LNCaP clone FGC (cell line): Measurements from ENCODE around the gene NMD3.

Experiments used
- DNase-seq: peaks from one replicate; pipeline ENCODE4 v3.0.0-alpha.2; 2011; ENCODE audit warnings: low read depth
- H3K4me3 ChIP-seq: 2 replicates; pipeline ENCODE4 v1.5.1; 2011; ENCODE audit warnings: mild to moderate bottlenecking, low read depth, low read length, control low read depth
- CTCF ChIP-seq: IDR thresholded peaks from 2 replicates; pipeline ENCODE4 v1.5.1; 2012; ENCODE audit warnings: mild to moderate bottlenecking; ENCODE audit not compliant: control insufficient read depth, insufficient read depth; ENCODE audit errors: extremely low read depth

Gene NMD3

GRCh38 chr3:161213644-161214043 is 7.5 kb upstream of the NMD3 start:
- no peak for DNase-seq
- H3K4me3 ChIP-seq = no peak overlapping the region
- no peak for TF ChIP-seq CTCF

DNA sequence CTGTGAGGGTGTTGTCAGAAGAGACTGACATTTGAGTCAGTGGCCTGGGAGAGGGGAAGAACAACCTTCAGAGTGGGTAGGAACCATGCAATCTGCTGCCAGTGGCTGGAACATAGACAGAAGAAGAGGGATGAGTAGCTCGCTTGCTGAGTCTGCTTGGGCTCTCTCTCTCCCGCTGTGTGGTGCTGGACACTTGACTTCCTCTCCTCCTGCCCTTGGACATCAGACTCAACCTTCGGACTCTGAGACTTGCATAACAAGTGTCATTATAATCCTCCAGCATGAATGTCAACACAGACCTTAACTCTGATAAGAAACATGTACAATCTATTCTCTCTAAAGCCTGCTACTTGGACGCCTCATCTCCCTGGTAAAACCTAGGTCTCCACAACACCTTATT is 5.9 kb upstream of the NMD3 start:
- no peak for DNase-seq
- no peak overlapping the region for H3K4me3 ChIP-seq
- TF ChIP-seq CTCF = no peak

DNA sequence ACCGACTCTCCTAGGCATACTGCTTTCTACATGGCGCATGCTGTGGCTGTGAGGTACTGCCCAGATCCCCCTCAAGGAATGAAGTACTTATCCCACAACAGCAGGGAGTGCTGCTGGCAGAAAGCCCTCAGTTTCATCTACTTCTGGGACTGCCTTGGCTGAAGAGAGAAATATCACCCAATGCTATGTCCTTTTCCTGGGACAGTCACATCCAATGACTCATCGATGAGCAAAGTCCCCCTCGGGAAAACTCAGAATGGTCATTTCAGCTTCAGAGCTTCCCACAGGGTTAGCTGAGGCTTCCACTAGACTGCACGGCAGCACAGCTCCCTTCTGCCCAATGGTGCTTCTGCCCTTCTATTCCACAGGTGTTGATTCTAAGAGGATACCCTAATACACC is 3.6 kb upstream of the NMD3 start:
- TF ChIP-seq CTCF = no peak
- no peak overlapping the region for H3K4me3 ChIP-seq
- no peak for DNase-seq

DNA sequence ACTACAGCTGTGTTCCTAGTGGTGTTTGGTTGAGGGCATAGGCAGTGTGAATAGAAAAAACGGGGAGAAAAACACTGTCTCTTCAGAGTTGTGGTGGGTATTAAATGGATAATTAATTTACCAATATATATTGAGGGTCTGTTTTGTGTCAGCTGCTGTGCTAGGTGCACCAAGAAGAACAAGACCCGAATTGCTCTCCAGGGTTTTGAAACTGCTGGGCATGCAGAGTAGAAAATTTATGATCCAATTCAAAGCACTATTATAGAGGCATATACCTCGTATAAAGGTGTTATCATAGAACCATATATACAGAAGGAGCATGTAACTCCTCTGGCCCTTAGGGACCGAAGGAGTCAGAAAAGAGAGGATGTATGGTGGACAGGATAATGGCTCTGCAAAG is 1.6 kb upstream of the NMD3 start:
- DNase-seq = no peak
- no peak overlapping the region for H3K4me3 ChIP-seq
- no peak for TF ChIP-seq CTCF

GRCh38 chr3:161221806-161222600 is 892 bp downstream of the NMD3 start:
- H3K4me3 ChIP-seq = peak overlapping the region; percentile 71
- DNase-seq = no peak
- TF ChIP-seq CTCF = no peak

GRCh38 chr3:161222662-161223061 is 1.6 kb downstream of the NMD3 start:
- TF ChIP-seq CTCF = no peak
- H3K4me3 ChIP-seq = no peak overlapping the region
- no peak for DNase-seq

DNA sequence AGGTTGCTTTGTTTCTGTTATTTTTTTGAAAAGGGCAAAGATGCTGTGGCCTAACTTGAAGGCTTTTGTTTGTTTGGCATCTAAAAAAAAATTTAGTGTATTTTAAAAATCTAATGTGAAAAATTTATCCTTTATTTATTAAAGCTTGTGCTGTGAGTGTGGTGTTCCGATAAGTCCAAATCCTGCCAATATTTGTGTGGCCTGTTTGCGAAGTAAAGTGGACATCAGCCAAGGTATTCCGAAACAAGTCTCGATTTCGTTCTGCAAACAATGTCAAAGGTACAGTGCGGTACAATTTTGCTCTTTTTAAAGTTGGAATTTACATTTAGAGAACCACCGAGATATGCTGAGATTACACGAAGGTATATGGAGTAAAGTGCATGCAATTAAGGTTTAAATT is 3.7 kb downstream of the NMD3 start:
- H3K4me3 ChIP-seq = no peak overlapping the region
- no peak for TF ChIP-seq CTCF

More for the DNA sequence above, 3.7 kb downstream of the NMD3 start:
- peak; percentile 85 for DNase-seq
